Hematopoietic multipotent progenitor cell treated with erythropoietin and hydrocortisone succinate and interleukin-3 and kit ligand, for 4 days (in vitro differentiated cells): ENCODE data around the gene SLC18A2.

Experiments used
- DNase-seq: peaks from one replicate; pipeline ENCODE4 v3.0.0-alpha.2; 2015

Gene SLC18A2

GRCh38 chr10:117239051-117239450 lies 1.9 kb upstream of the SLC18A2 start:
- DNase-seq, result no peak

GRCh38 chr10:117239721-117240620 lies 943 bp upstream of the SLC18A2 start:
- DNase-seq, result no peak

- peak; percentile 83 for DNase-seq
Observed at GRCh38 chr10:117241541-117242462, 888 bp downstream of the SLC18A2 start.

GRCh38 chr10:117242463-117242832 lies 1.5 kb downstream of the SLC18A2 start:
- no peak for DNase-seq

GRCh38 chr10:117246997-117247671 lies 6.2 kb downstream of the SLC18A2 start:
- no peak for DNase-seq

- DNase-seq, result peak; percentile 53
Observed at GRCh38 chr10:117248750-117249465, 8.0 kb downstream of the SLC18A2 start.

GRCh38 chr10:117249493-117250093 lies 8.7 kb downstream of the SLC18A2 start:
- peak; percentile 61 for DNase-seq

GRCh38 chr10:117250411-117250810 lies 9.5 kb downstream of the SLC18A2 start:
- DNase-seq, result no peak

- no peak for DNase-seq
Observed at GRCh38 chr10:117253908-117254307, 13.0 kb downstream of the SLC18A2 start.

- no peak for DNase-seq
Observed at GRCh38 chr10:117254338-117254737, 13.4 kb downstream of the SLC18A2 start.

GRCh38 chr10:117254774-117255735 lies 14.1 kb downstream of the SLC18A2 start:
- DNase-seq, result no peak

GRCh38 chr10:117255835-117256460 lies 15.0 kb downstream of the SLC18A2 start:
- no peak for DNase-seq

- DNase-seq, result no peak
Observed at GRCh38 chr10:117256910-117257309, 16.0 kb downstream of the SLC18A2 start.

GRCh38 chr10:117257721-117258120 lies 16.8 kb downstream of the SLC18A2 start:
- no peak for DNase-seq

- peak; percentile 45 for DNase-seq
Observed at GRCh38 chr10:117259279-117259678, 18.4 kb downstream of the SLC18A2 start.

GRCh38 chr10:117260084-117260483 lies 19.2 kb downstream of the SLC18A2 start:
- DNase-seq, result peak; percentile 63

- DNase-seq, result no peak
Observed at GRCh38 chr10:117261501-117261900, 20.6 kb downstream of the SLC18A2 start.

GRCh38 chr10:117262291-117262902 lies 21.5 kb downstream of the SLC18A2 start:
- no peak for DNase-seq

- DNase-seq, result peak; percentile 75
Observed at GRCh38 chr10:117262903-117263293, 22.0 kb downstream of the SLC18A2 start.

- no peak for DNase-seq
Observed at GRCh38 chr10:117264782-117265181, 23.9 kb downstream of the SLC18A2 start.
